DMS153 (cell line): Measurements from ENCODE around the gene DGCR6L.
"Not testable (repeated sequence)": the region's sequence is repeated elsewhere in the genome, so short reads cannot be mapped to it uniquely, and the experiment has no call there.

ENCODE experiments used
- DNase-seq: peaks from one replicate; lab custom pipeline; 2025; lab: John Stamatoyannopoulos, UW

DGCR6L gene

DNA sequence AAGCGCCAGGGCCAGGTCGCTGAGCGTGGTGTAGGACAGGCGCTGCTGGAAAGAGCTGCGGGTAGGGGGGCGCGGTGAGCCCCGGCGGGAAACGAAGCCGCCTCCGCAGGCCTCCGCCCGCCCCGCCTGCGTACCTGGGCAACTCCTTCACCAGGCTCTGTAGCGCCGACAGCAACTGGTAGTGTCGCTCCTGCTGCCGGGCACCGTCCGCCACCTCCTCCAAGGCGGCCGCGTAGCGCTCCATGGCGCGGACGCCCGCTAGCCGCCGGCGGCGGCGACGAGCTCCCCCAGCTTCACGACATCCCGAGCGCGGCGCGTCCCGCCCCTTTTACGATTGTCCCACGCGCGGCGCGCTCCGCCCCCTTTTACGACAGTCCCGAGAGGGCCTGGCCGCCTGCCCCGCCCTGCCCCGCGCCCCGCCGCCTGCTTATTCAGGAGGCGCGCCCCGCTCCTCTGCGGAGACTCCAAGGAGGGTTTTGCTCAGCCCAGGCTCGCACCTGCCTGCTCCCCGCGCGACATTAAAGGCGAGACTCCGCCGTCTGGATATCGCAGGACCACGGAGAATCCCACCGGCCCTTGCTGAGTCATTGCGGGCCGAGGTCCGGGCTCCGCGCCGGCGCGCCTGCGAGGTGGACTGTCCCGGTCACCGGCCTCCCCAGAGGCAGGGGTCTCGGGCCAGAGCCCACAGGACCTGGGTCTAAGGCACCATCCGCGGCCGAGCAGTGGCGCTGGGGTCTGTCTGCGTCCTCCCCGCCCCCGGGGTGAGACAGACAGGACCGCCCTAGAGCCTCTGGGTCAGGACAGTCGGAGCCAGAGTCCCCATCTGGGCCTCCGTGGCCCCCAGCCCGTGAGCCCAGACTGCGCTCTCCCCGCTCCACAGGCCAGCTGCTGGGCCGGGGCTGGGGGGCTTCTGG, at the start of gene DGCR6L:
TSS of gene DGCR6L (minus strand) at position 316 of the 914 bp plus-strand sequence. CDS start at position 244, 72 bp downstream.
- peak; percentile 83 for DNase-seq

DNA sequence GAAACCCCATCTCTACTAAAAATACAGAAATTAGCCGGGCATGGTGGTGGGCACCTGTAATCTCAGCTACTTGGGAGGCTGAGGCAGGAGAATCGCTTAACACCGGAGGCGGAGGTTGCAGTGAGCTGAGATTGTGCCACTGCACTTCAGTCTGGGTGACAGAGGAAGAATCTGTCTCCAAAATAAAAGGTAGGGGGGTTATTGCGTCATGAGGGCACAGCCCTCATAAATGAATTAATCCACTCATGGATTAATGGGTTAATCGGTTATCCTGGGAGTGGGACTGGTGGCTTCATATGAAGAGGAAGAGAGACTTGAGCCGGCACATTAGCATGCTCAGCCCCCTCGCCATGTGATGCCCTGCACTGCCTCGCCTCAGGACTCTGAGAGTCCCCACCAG, 49.0 kb upstream of the DGCR6L start:
- DNase-seq: not testable (repeated sequence)

DNA sequence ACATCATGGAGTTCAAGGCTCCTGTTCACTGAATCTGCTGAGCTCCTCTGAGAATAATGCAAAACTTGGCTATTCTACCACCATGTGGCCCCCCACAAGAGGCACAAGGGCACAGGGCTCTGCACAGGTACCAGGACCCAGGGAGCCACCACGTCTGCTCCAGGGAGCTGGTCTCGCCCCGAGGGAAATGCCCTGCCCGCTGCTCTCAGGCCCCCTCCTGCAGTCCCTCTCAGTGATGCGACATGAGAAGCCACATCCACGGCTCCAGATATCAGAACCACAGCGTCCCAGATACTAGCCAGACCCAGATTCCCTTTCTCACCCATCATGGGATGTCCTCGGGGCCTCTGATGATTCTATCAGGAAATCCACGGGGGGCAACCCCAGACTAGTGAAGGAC, 47.0 kb upstream of the DGCR6L start:
- DNase-seq: not testable (repeated sequence)

DNA sequence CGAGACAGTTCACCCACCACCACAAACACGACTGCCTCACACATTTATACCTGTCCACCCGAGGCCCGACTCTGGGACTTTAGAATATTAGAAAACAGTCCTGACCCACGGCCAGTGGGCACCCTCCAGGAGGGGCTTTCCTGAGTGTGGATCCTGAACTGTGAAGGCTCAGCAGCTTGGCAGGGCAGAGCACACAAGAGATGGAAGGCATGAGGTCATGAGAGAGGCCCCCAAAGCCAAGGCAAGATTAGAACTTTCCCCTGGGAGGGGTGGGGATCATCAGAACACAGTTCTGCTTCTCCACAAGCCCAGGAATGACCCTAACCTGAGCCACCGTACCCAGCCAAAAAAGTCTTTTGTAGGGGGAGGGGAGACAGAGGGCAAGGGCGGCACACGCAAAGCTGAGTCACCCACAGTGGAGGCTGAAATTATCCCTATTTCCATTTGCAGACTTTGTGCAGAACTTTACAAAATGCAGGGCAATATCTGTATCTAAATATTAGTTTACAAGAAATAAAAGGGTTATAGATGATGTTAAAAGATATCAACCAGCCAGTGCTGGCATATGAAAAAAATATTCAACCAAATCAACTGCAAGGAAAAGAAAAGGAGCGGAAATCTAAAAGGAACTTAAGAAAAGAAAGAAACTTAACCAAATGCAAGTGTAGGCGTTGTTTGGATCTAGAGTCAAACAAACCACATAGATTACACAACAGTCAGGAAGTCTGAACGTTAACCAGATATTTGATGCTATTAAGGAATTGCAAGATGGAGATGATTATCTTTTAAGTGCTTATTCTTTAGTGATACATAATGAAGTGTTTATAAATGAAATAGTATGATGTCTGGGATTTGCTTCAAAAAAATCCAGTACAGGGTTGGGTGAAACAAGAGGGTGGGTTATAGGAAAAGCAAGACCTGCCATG, 44.7 kb upstream of the DGCR6L start:
- DNase-seq: not testable (repeated sequence)

DNA sequence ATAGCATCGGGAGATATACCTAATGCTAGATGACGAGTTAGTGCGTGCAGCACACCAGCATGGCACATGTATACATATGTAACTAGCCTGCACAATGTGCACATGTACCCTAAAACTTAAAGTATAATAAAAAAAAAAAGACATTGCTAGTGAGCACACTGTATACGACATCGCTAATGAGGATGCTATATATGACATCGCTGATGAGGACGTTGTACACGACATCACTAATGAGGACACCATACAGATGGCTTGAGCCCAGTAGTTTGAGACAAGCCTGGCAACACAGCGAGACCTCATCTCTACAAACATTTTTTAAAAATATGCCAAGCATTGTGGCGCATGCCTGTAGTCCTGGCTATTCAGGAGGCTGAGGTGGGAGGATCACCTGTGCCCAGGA, 42.5 kb upstream of the DGCR6L start:
- DNase-seq: not testable (repeated sequence)

DNA sequence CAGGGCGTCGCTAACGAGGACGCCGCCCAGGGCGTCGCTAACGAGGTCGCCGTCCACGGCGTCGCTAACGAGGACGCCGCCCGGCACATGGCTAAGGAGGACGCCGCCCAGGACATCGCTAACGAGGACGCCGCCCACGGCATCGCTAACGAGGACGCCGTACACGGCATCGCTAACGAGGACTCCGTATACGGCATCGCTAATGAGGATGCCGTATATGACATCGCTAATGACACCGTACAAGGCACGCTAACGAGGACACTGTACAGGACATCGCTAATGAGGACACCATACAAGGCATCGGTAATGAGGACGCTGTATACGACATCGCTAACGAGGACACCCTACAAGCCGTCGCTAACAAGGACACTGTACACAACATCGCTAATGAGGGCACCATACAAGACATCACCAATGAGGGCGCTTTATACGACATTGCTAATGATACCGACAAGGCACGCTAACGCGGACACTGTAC, 41.9 kb upstream of the DGCR6L start:
- DNase-seq: not testable (repeated sequence)

DNA sequence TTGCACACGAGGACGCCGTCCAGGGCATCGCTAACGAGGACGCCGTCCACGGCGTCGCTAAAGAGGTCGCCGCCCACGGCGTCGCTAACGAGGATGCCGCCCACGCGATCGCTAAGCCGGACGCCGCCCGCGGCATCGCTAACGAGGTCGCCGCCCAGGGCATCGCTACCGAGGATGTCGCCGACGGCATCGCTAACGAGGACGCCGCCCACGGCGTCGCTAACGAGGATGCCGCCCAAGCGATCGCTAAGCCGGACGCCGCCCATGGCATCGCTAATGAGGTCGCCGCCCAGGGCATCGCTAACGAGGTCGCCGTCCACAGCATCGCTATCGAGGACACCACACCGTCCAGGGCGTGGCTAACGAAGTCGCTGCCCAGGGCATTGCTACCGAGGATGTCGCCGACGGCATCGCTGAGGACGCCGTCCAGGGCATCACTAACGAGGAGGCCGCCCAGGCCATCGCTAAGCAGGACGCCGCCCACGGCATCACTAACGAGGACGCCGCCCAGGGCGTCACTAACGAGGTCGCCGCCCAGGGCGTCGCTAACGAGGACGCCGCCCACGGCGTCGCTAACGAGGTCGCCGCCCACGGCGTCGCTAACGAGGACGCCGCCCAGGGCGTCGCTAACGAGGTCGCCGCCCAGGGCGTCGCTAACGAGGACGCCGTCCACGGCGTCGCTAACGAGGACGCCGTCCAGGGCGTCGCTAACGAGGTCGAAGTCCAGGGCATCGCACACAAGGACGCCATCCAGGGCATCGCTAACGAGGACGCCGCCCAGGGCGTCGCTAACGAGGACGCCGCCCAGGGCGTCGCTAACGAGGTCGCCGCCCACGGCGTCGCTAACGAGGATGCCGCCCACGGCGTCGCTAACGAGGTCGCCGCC, 41.2 kb upstream of the DGCR6L start:
- not testable (repeated sequence) for DNase-seq

DNA sequence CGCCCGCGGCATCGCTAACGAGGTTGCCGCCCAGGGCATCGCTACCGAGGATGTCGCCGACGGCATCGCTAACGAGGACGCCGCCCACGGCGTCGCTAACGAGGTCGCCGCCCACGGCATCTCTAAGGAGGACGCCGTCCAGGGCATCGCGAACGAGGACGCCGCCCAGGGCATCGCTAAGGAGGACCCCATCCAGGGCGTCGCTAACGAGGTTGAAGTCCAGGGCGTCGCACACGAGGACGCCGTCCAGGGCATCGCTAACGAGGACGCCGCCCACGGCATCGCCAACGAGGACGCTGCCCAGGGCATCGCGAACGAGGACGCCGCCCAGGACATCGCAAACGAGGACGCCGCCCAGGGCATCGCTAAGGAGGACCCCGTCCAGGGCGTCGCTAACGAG, 40.4 kb upstream of the DGCR6L start:
- DNase-seq: not testable (repeated sequence)

DNA sequence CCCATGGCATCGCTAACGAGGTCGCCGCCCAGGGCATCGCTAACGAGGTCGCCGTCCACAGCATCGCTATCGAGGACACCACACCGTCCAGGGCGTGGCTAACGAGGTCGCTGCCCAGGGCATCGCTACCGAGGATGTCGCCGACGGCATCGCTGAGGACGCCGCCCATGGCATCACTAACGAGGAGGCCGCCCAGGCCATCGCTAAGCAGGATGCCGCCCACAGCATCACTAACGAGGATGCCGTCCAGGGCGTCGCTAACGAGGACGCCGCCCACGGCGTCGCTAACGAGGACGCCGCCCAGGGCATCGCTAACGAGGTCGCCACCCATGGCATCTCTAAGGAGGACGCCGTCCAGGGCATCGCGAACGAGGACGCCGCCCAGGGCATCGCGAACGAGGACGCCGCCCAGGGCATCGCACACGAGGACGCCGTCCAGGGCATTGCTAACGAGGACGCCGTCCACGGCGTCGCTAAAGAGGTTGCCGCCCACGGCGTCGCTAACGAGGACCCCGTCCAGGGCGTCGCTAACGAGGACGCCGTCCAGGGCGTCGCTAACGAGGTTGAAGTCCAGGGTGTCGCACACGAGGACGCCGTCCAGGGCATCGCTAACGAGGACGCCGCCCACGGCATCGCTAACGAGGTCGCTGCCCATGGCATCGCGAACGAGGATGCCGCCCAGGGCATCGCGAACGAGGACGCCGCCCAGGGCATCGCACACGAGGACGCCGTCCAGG, 38.8 kb upstream of the DGCR6L start:
- not testable (repeated sequence) for DNase-seq

DNA sequence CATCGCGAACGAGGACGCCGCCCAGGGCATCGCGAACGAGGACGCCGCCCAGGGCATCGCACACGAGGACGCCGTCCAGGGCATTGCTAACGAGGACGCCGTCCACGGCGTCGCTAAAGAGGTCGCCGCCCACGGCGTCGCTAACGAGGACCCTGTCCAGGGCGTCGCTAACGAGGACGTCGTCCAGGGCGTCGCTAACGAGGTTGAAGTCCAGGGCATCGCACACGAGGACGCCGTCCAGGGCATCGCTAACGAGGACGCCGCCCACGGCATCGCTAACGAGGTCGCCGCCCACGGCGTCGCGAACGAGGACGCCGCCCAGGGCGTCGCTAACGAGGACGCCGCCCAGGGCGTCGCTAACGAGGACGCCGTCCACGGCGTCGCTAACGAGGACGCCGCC, 38.1 kb upstream of the DGCR6L start:
- DNase-seq: not testable (repeated sequence)

DNA sequence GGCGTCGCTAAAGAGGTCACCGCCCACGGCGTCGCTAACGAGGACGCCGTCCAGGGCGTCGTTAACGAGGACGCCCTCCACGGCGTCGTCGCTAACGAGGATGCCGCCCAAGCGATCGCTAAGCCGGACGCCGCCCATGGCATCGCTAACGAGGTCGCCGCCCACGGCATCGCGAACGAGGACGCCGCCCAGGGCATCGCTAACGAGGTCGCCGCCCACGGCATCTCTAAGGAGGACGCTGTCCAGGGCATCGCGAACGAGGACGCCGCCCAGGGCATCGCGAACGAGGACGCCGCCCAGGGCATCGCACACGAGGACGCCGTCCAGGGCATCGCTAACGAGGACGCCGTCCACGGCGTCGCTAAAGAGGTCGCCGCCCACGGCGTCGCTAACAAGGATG, 37.0 kb upstream of the DGCR6L start:
- DNase-seq: not testable (repeated sequence)

DNA sequence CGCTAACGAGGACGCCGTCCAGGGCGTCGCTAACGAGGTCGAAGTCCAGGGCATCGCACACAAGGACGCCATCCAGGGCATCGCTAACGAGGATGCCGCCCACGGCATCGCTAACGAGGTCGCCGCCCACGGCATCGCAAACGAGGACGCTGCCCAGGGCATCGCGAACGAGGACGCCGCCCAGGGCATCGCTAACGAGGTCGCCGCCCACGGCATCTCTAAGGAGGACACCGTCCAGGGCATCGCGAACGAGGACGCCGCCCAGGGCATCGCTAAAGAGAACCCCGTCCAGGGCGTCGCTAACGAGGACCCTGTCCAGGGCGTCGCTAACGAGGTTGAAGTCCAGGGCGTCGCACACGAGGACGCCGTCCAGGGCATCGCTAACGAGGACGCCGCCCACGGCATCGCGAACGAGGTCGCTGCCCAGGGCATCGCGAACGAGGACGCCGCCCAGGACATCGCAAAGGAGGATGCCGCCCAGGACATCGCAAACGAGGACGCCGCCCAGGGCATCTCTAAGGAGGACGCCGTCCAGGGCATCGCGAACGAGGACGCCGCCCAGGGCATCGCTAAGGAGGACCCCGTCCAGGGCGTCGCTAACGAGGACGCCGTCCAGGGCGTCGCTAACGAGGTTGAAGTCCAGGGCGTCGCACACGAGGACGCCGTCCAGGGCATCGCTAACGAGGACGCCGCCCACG, 36.2 kb upstream of the DGCR6L start:
- not testable (repeated sequence) for DNase-seq

DNA sequence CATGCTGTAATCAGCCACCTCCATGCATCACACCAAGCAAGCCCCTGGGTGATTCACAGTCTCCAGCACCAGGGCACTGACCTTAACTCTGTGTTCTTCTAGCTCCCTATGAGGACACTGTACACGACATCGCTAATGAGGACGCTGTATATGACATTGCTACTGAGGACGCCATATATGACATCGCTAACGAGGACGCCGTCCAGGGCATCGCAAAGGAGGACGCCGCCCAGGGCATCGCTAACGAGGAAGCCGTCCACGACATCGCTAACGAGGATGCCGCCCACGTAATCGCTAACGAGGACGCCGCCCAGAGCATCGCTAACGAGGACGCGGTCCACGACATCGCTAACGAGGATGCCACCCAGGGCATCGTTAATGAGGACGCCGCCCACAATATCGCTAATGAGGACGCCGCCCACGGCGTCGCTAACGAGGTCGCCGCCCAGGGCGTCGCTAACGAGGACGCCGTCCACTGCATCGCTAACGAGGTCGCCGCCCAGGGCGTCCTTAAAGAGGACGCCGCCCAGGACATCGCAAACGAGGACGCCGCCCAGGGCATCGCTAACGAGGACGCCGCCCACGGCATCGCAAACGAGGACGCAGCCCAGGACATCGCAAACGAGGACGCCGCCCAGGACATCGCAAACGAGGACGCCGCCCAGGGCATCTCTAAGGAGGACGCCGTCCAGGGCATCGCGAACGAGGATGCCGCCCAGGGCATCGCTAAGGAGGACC, 34.5 kb upstream of the DGCR6L start:
- no peak for DNase-seq

DNA sequence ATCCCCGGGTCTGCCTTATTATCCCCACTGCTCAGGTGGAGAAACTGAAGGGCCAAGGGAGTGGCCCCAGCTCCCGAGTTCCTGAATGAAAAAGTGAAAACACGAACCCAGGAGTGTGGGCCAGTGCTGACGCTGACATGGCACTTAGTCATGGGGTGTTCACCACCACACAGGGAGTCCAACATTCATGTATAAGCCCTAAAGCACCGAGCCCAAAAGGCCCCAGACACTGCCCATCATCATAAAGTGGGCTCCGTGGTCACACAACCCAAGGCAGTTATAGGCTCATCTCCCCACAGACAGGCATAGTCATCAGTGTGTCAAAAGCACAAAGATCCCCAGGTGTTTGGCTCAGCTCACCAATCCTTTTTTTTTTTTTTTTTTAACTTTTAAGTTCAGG, 32.7 kb upstream of the DGCR6L start:
- DNase-seq: not testable (repeated sequence)

DNA sequence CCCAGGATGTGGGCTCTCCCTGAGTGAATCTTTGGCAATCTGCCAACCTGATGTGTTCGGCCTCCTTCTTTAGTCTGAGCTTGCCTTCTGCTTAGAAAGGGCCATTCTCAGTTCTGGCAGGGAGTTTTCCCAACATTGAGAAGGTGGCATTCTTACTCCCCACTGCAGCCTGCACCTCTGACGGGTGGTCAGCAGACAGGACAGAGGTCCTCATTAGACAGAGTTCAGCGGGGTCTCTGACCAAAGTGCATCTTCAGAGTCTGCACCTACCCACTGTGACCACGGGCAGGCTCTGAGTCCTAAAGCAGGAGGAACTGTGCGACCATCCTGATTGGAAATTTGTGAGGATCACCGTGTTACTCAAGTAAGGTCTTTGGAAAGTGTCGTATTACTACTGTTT, 26.7 kb upstream of the DGCR6L start:
- DNase-seq: not testable (repeated sequence)

DNA sequence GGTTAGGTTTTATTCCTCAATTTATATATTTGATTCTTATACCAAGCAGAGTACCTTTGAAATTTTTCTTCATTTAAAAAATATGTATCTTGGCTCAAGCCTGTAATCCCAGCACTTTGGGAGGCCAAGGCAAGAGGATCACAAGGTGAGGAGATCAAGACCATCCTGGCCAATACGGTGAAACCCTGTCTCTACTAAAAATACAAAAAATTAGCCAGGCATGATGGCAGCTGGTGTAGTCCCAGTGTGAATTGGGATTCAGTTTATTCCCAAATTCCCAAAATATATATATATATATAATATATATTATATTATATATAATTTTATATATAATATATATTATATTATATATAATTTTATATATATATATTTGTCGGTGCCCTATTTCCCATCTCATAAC, 18.4 kb upstream of the DGCR6L start:
- not testable (repeated sequence) for DNase-seq

DNA sequence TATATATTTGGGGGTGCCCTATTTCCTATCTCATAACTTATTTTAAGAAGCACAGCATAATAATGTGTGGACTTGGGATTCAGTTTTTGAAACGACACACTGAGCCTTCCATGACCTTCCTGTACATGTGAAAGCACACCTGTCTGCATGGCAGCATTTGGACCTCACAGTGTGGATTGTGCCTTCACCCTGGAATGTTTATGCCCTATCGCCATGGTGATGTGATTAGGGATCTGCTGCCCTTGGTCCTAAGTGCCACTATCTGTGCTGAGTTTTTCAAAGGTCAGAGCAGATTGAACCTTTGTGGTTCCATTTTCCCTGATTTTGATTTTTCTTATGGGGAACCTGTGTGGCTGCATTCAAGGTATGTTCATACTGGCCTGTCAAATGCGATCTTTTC, 17.9 kb upstream of the DGCR6L start:
- not testable (repeated sequence) for DNase-seq

DNA sequence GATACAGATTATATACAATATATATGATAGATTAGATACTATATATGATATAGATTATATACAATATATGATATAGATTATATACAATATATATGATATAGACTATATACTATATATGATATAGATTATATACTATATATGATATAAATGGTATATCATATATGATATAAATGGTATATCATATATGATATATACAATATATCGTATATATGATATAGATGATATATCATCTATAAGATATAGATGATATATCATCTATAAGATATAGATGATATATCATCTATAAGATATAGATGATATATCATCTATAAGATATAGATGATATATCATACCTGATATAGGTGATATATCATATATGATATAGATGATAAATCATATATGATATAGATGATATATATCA, 16.7 kb upstream of the DGCR6L start:
- not testable (repeated sequence) for DNase-seq

DNA sequence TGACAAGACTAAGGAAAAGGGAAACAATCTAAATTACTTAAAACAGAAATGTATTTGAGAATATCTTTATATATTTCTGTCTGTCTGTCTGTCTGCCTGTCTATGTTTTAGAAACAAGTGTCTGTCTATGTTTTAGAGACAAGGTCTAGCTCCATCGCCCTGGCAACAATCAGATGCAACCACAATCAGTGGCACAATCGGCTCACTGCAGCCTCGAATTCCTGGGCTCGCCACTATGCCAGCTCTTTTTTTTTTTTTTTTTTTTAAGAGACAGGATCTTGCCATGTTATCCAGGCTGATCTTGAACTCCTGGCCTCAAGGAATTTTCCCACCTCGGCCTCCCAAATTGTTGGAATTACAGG, 8.7 kb upstream of the DGCR6L start:
- DNase-seq: not testable (repeated sequence)
